Adipocyte (in vitro differentiated cells): ENCODE data around the gene ARHGEF11.

Experiments
- DNase-seq: peaks from one replicate; pipeline ENCODE4 v3.0.0-alpha.2; 2015; ENCODE audit warnings: low read depth
- H3K27me3 ChIP-seq: replicated peaks from 2 replicates; pipeline ENCODE4 v1.7.0; 2013; ENCODE audit warnings: mild to moderate bottlenecking, low read length, moderate library complexity; ENCODE audit not compliant: control insufficient read depth, insufficient read depth
- H3K36me3 ChIP-seq: 2 replicates; pipeline ENCODE4 v1.7.0; 2013; ENCODE audit warnings: low read length, mild to moderate bottlenecking, moderate library complexity; ENCODE audit not compliant: control insufficient read depth, insufficient read depth, severe bottlenecking
- H3K4me1 ChIP-seq: 2 replicates; pipeline ENCODE4 v1.7.0; 2013; ENCODE audit warnings: mild to moderate bottlenecking, low read length, moderate library complexity; ENCODE audit not compliant: control insufficient read depth, insufficient read depth
- H3K4me3 ChIP-seq: 2 replicates; pipeline ENCODE4 v1.7.0; 2013; ENCODE audit warnings: mild to moderate bottlenecking, low read length, moderate library complexity
- H3K9ac ChIP-seq: 2 replicates; pipeline ENCODE4 v1.7.0; 2013; ENCODE audit warnings: mild to moderate bottlenecking, low read length, moderate library complexity
- H3K9me3 ChIP-seq: 2 replicates; pipeline ENCODE4 v1.7.0; 2013; ENCODE audit warnings: mild to moderate bottlenecking, low read length, moderate library complexity; ENCODE audit not compliant: control insufficient read depth

Gene ARHGEF11

GRCh38 chr1:157047062-157047410, 1.5 kb upstream of the ARHGEF11 start:
- no peak for DNase-seq
- H3K9ac ChIP-seq = no peak overlapping the region
- no peak overlapping the region for H3K4me3 ChIP-seq
- H3K36me3 ChIP-seq = no peaks in the 10 kb centered on the region
- peaks cover 27% of the 10 kb centered on the region for H3K4me1 ChIP-seq
- H3K9me3 ChIP-seq = peaks cover 6% of the 10 kb centered on the region
- peaks cover 9% of the 10 kb centered on the region for H3K27me3 ChIP-seq

- no peak for DNase-seq
- peaks cover 51% of the 10 kb centered on the region for H3K4me1 ChIP-seq
- H3K27me3 ChIP-seq = no peaks in the 10 kb centered on the region
- no peaks in the 10 kb centered on the region for H3K9me3 ChIP-seq
- H3K36me3 ChIP-seq = no peaks in the 10 kb centered on the region
- peak overlapping the region; percentile 91 for H3K4me3 ChIP-seq
- peak overlapping the region; percentile 96 for H3K9ac ChIP-seq
Observed at GRCh38 chr1:157044326-157044725, 1.2 kb downstream of the ARHGEF11 start.

- no peaks in the 10 kb centered on the region for H3K36me3 ChIP-seq
- no peak for DNase-seq
- no peaks in the 10 kb centered on the region for H3K27me3 ChIP-seq
- no peaks in the 10 kb centered on the region for H3K9me3 ChIP-seq
- H3K9ac ChIP-seq = peak overlapping the region; percentile 96
- peaks cover 51% of the 10 kb centered on the region for H3K4me1 ChIP-seq
- peak overlapping the region; percentile 91 for H3K4me3 ChIP-seq
Observed at GRCh38 chr1:157043685-157044084, 1.9 kb downstream of the ARHGEF11 start.

- peak; percentile 17 for DNase-seq
- no peaks in the 10 kb centered on the region for H3K27me3 ChIP-seq
- peak overlapping the region; percentile 91 for H3K4me3 ChIP-seq
Observed at GRCh38 chr1:157042846-157043245, 2.7 kb downstream of the ARHGEF11 start.

GRCh38 chr1:157040802-157041201, 4.7 kb downstream of the ARHGEF11 start:
- peak overlapping the region; percentile 16 for H3K4me3 ChIP-seq
- H3K27me3 ChIP-seq = no peaks in the 10 kb centered on the region
- DNase-seq = peak; percentile 42
- H3K9ac ChIP-seq = no peak overlapping the region
- no peaks in the 10 kb centered on the region for H3K36me3 ChIP-seq
- no peaks in the 10 kb centered on the region for H3K9me3 ChIP-seq
- H3K4me1 ChIP-seq = peaks cover 58% of the 10 kb centered on the region

More at GRCh38 chr1:157042846-157043245, 2.7 kb downstream of the ARHGEF11 start:
- Histone ChIP-seq H3K36me3 (no peaks in the 10 kb centered on the region), H3K9ac (peak overlapping the region; percentile 96), H3K4me1 (peaks cover 58% of the 10 kb centered on the region), H3K9me3 (no peaks in the 10 kb centered on the region)

- no peak for DNase-seq
- Histone ChIP-seq H3K9me3 (no peaks in the 10 kb centered on the region), H3K4me1 (peaks cover 25% of the 10 kb centered on the region), H3K36me3 (no peaks in the 10 kb centered on the region), H3K4me3 (no peak overlapping the region), H3K27me3 (no peaks in the 10 kb centered on the region), H3K9ac (no peak overlapping the region)
Observed at GRCh38 chr1:157035121-157035520, 10.4 kb downstream of the ARHGEF11 start.

GRCh38 chr1:157034137-157034800, 11.3 kb downstream of the ARHGEF11 start:
- no peaks in the 10 kb centered on the region for H3K9me3 ChIP-seq
- no peak overlapping the region for H3K9ac ChIP-seq
- H3K27me3 ChIP-seq = no peaks in the 10 kb centered on the region
- H3K36me3 ChIP-seq = no peaks in the 10 kb centered on the region
- peaks cover 19% of the 10 kb centered on the region for H3K4me1 ChIP-seq
- no peak overlapping the region for H3K4me3 ChIP-seq
- DNase-seq = peak; percentile 18

- no peaks in the 10 kb centered on the region for H3K27me3 ChIP-seq
- peaks cover 18% of the 10 kb centered on the region for H3K4me1 ChIP-seq
- DNase-seq = no peak
Observed at GRCh38 chr1:157033357-157033876, 12.1 kb downstream of the ARHGEF11 start.

GRCh38 chr1:157032303-157032702, 13.2 kb downstream of the ARHGEF11 start:
- no peak overlapping the region for H3K9ac ChIP-seq
- H3K27me3 ChIP-seq = no peaks in the 10 kb centered on the region

More at GRCh38 chr1:157033357-157033876, 12.1 kb downstream of the ARHGEF11 start:
- H3K9ac ChIP-seq = no peak overlapping the region
- H3K36me3 ChIP-seq = no peaks in the 10 kb centered on the region
- H3K9me3 ChIP-seq = no peaks in the 10 kb centered on the region
- no peak overlapping the region for H3K4me3 ChIP-seq

GRCh38 chr1:157030728-157031127, 14.8 kb downstream of the ARHGEF11 start:
- peaks cover 18% of the 10 kb centered on the region for H3K4me1 ChIP-seq

More at GRCh38 chr1:157032303-157032702, 13.2 kb downstream of the ARHGEF11 start:
- no peaks in the 10 kb centered on the region for H3K9me3 ChIP-seq
- DNase-seq = no peak
- peaks cover 12% of the 10 kb centered on the region for H3K4me1 ChIP-seq
- H3K4me3 ChIP-seq = no peak overlapping the region
- H3K36me3 ChIP-seq = no peaks in the 10 kb centered on the region

GRCh38 chr1:157028674-157029073, 16.9 kb downstream of the ARHGEF11 start:
- H3K36me3 ChIP-seq = no peaks in the 10 kb centered on the region
- H3K9ac ChIP-seq = no peak overlapping the region
- no peaks in the 10 kb centered on the region for H3K27me3 ChIP-seq
- H3K4me3 ChIP-seq = no peak overlapping the region
- H3K4me1 ChIP-seq = peaks cover 18% of the 10 kb centered on the region
- no peak for DNase-seq
- H3K9me3 ChIP-seq = no peaks in the 10 kb centered on the region

More at GRCh38 chr1:157030728-157031127, 14.8 kb downstream of the ARHGEF11 start:
- Histone ChIP-seq H3K36me3 (no peaks in the 10 kb centered on the region), H3K9ac (no peak overlapping the region), H3K27me3 (no peaks in the 10 kb centered on the region), H3K9me3 (no peaks in the 10 kb centered on the region), H3K4me3 (no peak overlapping the region)
- DNase-seq = no peak
